ENCODE data around the gene LMBR1L. TPM values are rescaled to one million over a fixed set of nuclear protein-coding genes. Genes with fewer than 3 reads are reported as not detected.

The LMBR1L gene
- total and polyA plus RNA-seq, 2 of the 13 experiments (the other 11 are each of a cell fraction or from before 2014, with no cell fraction given): 12.2 to 65.9 TPM

DNA sequence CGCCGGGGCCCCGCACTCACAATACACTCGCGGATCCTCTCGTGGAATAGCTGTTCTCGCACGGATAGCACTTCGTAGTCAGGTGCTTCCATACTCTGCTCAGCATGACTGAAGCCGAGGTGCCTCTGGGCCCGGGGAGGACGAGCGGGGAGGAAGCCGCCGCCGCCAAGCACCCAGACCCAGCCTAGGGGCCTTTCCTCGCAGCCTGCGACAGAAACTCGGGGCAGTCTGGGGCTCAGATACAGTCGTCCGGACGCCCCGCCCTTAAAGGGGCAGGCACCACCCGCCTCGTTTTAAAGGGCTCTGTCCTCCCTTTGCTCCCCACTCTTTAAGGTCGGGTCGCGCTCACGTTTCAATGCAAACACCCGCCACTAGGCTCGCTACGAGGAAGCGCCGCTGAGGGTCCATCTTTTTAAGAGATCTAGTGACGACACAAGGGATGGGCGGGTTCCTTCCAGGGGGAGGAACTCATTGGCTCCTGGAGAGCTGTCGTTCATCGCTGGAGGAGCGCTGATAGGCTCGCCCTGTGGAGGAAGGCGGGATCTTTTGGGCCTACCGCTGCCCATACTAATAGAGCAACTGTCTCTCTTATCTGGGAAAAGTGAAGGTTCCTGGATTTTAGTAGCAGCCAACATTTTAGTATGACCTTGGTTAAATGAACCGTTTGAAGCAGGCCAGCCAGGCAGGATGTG is at the start of gene LMBR1L (continued):
- TF ChIP-seq ZNF513 (CRISPR knock-in tag; conservative IDR thresholded peaks at IDR 0.05): no peak
- TF ChIP-seq ARNT2 (CRISPR knock-in tag; IDR thresholded peaks at IDR 0.05; ENCODE audit: low read depth): no peak; the same call in 1 of the 2 replicates
- no peak for TF ChIP-seq NCOR1 (IDR thresholded peaks at IDR 0.05; ENCODE audit: borderline replicate concordance, low read length)
- TF ChIP-seq AKNA (CRISPR knock-in tag; IDR thresholded peaks at IDR 0.05; ENCODE audit: borderline replicate concordance): no peak
- TF ChIP-seq ZNF589 (CRISPR knock-in tag; conservative IDR thresholded peaks at IDR 0.05): no peak
- no peak for TF ChIP-seq RNF219 (CRISPR knock-in tag; IDR thresholded peaks at IDR 0.05)
- TF ChIP-seq ETV6 (CRISPR knock-in tag; conservative IDR thresholded peaks at IDR 0.05): no peak
- no peak for TF ChIP-seq ZNF879 (CRISPR knock-in tag; IDR thresholded peaks at IDR 0.05)
- no peak for TF ChIP-seq ZNF143 (CRISPR knock-in tag; IDR thresholded peaks at IDR 0.05)
- TF ChIP-seq RFX3 (CRISPR knock-in tag; IDR thresholded peaks at IDR 0.05): no peak
- TF ChIP-seq, protein P1, sequence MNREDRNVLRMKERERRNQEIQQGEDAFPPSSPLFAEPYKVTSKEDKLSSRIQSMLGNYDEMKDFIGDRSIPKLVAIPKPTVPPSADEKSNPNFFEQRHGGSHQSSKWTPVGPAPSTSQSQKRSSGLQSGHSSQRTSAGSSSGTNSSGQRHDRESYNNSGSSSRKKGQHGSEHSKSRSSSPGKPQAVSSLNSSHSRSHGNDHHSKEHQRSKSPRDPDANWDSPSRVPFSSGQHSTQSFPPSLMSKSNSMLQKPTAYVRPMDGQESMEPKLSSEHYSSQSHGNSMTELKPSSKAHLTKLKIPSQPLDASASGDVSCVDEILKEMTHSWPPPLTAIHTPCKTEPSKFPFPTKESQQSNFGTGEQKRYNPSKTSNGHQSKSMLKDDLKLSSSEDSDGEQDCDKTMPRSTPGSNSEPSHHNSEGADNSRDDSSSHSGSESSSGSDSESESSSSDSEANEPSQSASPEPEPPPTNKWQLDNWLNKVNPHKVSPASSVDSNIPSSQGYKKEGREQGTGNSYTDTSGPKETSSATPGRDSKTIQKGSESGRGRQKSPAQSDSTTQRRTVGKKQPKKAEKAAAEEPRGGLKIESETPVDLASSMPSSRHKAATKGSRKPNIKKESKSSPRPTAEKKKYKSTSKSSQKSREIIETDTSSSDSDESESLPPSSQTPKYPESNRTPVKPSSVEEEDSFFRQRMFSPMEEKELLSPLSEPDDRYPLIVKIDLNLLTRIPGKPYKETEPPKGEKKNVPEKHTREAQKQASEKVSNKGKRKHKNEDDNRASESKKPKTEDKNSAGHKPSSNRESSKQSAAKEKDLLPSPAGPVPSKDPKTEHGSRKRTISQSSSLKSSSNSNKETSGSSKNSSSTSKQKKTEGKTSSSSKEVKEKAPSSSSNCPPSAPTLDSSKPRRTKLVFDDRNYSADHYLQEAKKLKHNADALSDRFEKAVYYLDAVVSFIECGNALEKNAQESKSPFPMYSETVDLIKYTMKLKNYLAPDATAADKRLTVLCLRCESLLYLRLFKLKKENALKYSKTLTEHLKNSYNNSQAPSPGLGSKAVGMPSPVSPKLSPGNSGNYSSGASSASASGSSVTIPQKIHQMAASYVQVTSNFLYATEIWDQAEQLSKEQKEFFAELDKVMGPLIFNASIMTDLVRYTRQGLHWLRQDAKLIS (CRISPR knock-in tag; IDR thresholded peaks at IDR 0.05): no peak
- TF ChIP-seq SMYD3 (CRISPR knock-in tag; IDR thresholded peaks at IDR 0.05): no peak
- no peak for TF ChIP-seq NBN (conservative IDR thresholded peaks at IDR 0.05)
- no peak for TF ChIP-seq CHCHD3 (CRISPR knock-in tag; IDR thresholded peaks at IDR 0.05)
- no peak for TF ChIP-seq ZNF549 (CRISPR knock-in tag; IDR thresholded peaks at IDR 0.05)
- TF ChIP-seq ZEB1 (IDR thresholded peaks at IDR 0.05; ENCODE audit: insufficient replicate concordance, low read depth): no peak
- TF ChIP-seq NFKBIZ (CRISPR knock-in tag; IDR thresholded peaks at IDR 0.05): no peak
- no peak for TF ChIP-seq ZNF264 (CRISPR knock-in tag; IDR thresholded peaks at IDR 0.05)
